ENCODE data around the gene ATG14. TPM values are rescaled to one million over a fixed set of nuclear protein-coding genes. Genes with fewer than 3 reads are reported as not detected.

The ATG14 gene
- total RNA-seq, 1 donor from 2014 or later, result 28.8 TPM

DNA sequence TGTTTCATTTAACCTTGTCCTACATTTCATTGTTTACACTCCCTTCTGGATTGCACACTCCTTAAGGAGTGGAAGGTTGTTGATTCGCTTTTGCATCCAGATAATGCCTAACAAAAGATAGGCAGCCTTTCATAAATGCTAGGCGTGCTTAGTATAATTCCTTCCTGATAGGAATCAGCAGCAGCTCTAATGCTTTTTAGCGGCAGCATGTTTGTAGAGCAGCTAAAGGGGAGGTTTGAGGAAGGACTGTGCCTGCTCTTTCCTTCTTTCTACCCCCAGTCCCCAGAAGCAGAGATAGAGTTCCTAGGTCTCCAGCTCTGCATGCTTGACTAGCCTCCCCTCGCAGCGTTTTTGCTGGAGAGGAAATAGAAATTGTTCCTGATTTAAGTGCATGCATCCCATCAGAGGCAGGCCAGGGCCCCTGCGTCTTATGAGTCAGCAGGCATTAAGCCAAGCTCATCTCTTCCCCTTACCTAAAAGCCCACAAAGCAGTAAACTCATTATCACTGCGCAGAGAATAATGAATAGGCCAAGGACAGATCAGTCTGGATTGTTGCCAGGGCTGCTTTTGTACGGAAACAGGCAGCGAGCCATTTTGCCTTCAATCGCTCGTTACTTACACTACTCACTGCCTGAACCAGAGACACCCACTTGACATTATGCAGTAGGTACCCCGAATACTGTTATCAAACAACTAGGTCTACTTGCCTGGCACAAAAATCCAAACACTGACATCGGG lies 42.8 kb upstream of the ATG14 start:
- Histone ChIP-seq H3K9ac (no peak overlapping the region), H3K9me3 (ENCODE audit: low read depth) (no peaks in the 10 kb centered on the region), H2AFZ (replicated peaks) (no peak overlapping the region), H3K4me1 (peaks cover 12% of the 10 kb centered on the region), H4K20me1 (ENCODE audit: low read depth) (no peaks in the 10 kb centered on the region), H3K79me2 (ENCODE audit: low read depth) (no peaks in the 10 kb centered on the region), H3K4me2 (no peak overlapping the region), H3K4me3 (no peak overlapping the region), H3K27me3 (no peaks in the 10 kb centered on the region), H3K27ac (peak overlapping the region; percentile 24), H3F3A (ENCODE audit: low read depth) (peaks cover 5% of the 10 kb centered on the region), H3K36me3 (no peaks in the 10 kb centered on the region)
- H3K4me3 Mint-ChIP-seq, result no peak overlapping the region
- H3K9me3 Mint-ChIP-seq, result peaks cover 5% of the 10 kb centered on the region
- DNase-seq (ENCODE audit: low spot score), result peak; percentile 16
- no peak for TF ChIP-seq EZH2 (IDR thresholded peaks at IDR 0.05)
- TF ChIP-seq, protein P1, sequence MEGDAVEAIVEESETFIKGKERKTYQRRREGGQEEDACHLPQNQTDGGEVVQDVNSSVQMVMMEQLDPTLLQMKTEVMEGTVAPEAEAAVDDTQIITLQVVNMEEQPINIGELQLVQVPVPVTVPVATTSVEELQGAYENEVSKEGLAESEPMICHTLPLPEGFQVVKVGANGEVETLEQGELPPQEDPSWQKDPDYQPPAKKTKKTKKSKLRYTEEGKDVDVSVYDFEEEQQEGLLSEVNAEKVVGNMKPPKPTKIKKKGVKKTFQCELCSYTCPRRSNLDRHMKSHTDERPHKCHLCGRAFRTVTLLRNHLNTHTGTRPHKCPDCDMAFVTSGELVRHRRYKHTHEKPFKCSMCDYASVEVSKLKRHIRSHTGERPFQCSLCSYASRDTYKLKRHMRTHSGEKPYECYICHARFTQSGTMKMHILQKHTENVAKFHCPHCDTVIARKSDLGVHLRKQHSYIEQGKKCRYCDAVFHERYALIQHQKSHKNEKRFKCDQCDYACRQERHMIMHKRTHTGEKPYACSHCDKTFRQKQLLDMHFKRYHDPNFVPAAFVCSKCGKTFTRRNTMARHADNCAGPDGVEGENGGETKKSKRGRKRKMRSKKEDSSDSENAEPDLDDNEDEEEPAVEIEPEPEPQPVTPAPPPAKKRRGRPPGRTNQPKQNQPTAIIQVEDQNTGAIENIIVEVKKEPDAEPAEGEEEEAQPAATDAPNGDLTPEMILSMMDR (IDR thresholded peaks at IDR 0.05), result no peak
- no peak for TF ChIP-seq EZH2phosphoT487 (IDR thresholded peaks at IDR 0.05)
- peaks cover 1% of the 10 kb centered on the region for H3K36me3 Mint-ChIP-seq
- H3K27me3 Mint-ChIP-seq (ENCODE audit: insufficient read depth, low read depth), result peaks cover 6% of the 10 kb centered on the region
- peak overlapping the region; percentile 40 for H3K27ac Mint-ChIP-seq
- peaks cover 28% of the 10 kb centered on the region for H3K4me1 Mint-ChIP-seq

GRCh38 chr14:55451950-55452349 lies 40.3 kb upstream of the ATG14 start:
- Mint-ChIP-seq H3K27ac (no peak overlapping the region), H3K9me3 (no peaks in the 10 kb centered on the region), H3K36me3 (peaks cover 1% of the 10 kb centered on the region), H3K4me3 (no peak overlapping the region), H3K4me1 (peaks cover 29% of the 10 kb centered on the region), H3K27me3 (ENCODE audit: insufficient read depth, low read depth) (no peaks in the 10 kb centered on the region)
- no peak for DNase-seq (ENCODE audit: low spot score)
- Histone ChIP-seq H3K9ac (no peak overlapping the region), H3K4me2 (no peak overlapping the region), H4K20me1 (ENCODE audit: low read depth) (no peaks in the 10 kb centered on the region), H3K27me3 (no peaks in the 10 kb centered on the region), H2AFZ (replicated peaks) (no peak overlapping the region), H3K9me3 (ENCODE audit: low read depth) (no peaks in the 10 kb centered on the region), H3K4me1 (peaks cover 12% of the 10 kb centered on the region), H3K27ac (no peak overlapping the region), H3K36me3 (no peaks in the 10 kb centered on the region), H3K4me3 (no peak overlapping the region), H3F3A (ENCODE audit: low read depth) (peaks cover 5% of the 10 kb centered on the region), H3K79me2 (ENCODE audit: low read depth) (no peaks in the 10 kb centered on the region)
- TF ChIP-seq, protein P1 (IDR thresholded peaks at IDR 0.05), result no peak
- TF ChIP-seq EZH2 (IDR thresholded peaks at IDR 0.05), result no peak
- TF ChIP-seq EZH2phosphoT487 (IDR thresholded peaks at IDR 0.05), result no peak

GRCh38 chr14:55451398-55451797 lies 39.8 kb upstream of the ATG14 start:
- Histone ChIP-seq H3K27me3 (no peaks in the 10 kb centered on the region), H3F3A (ENCODE audit: low read depth) (peaks cover 5% of the 10 kb centered on the region), H3K4me2 (no peak overlapping the region), H3K27ac (no peak overlapping the region), H3K36me3 (no peaks in the 10 kb centered on the region), H4K20me1 (ENCODE audit: low read depth) (no peaks in the 10 kb centered on the region), H3K4me3 (no peak overlapping the region), H3K9ac (no peak overlapping the region), H2AFZ (replicated peaks) (no peak overlapping the region), H3K9me3 (ENCODE audit: low read depth) (no peaks in the 10 kb centered on the region), H3K79me2 (ENCODE audit: low read depth) (no peaks in the 10 kb centered on the region), H3K4me1 (peaks cover 12% of the 10 kb centered on the region)
- TF ChIP-seq EZH2 (IDR thresholded peaks at IDR 0.05) (no peak), EZH2phosphoT487 (IDR thresholded peaks at IDR 0.05) (no peak)
- TF ChIP-seq, protein P1 (IDR thresholded peaks at IDR 0.05), result no peak
- Mint-ChIP-seq H3K4me3 (no peak overlapping the region), H3K27ac (no peak overlapping the region), H3K9me3 (no peaks in the 10 kb centered on the region), H3K27me3 (ENCODE audit: insufficient read depth, low read depth) (no peaks in the 10 kb centered on the region), H3K36me3 (peaks cover 1% of the 10 kb centered on the region), H3K4me1 (peaks cover 31% of the 10 kb centered on the region)
- no peak for DNase-seq (ENCODE audit: low spot score)
